NCI-H128 (cell line): ENCODE results near the gene NPNT.

Experiments used
- DNase-seq: peaks from one replicate; lab custom pipeline; 2025; ENCODE audit not compliant: unreplicated experiment; lab: John Stamatoyannopoulos, UW

The NPNT gene

GRCh38 chr4:105967058-105967658, 71.9 kb downstream of the NPNT start:
- DNase-seq = no peak

GRCh38 chr4:105969575-105969974, 74.3 kb downstream of the NPNT start:
- DNase-seq = no peak

GRCh38 chr4:105970371-105970770, 75.1 kb downstream of the NPNT start:
- DNase-seq = no peak

GRCh38 chr4:105971036-105971435, 75.8 kb downstream of the NPNT start:
- no peak for DNase-seq

GRCh38 chr4:105972946-105973621, 77.8 kb downstream of the NPNT start:
- DNase-seq = no peak

- no peak for DNase-seq
These were observed 81.6 kb downstream of the NPNT start for GRCh38 chr4:105976915-105977314.

- DNase-seq = no peak
These were observed 83.5 kb downstream of the NPNT start for GRCh38 chr4:105978684-105979296.

- DNase-seq = no peak
These were observed 84.2 kb downstream of the NPNT start for GRCh38 chr4:105979506-105979905.

- no peak for DNase-seq
These were observed 93.4 kb downstream of the NPNT start for GRCh38 chr4:105988671-105989070.

- DNase-seq = no peak
These were observed 94.4 kb downstream of the NPNT start for GRCh38 chr4:105989485-105990242.

- DNase-seq = no peak
These were observed 95.7 kb downstream of the NPNT start for GRCh38 chr4:105990933-105991332.

- no peak for DNase-seq
These were observed 96.5 kb downstream of the NPNT start for GRCh38 chr4:105991726-105992125.

- DNase-seq = no peak
These were observed 97.5 kb downstream of the NPNT start for GRCh38 chr4:105992641-105993305.

- DNase-seq = no peak
These were observed 98.8 kb downstream of the NPNT start for GRCh38 chr4:105994061-105994460.

GRCh38 chr4:105994841-105995501, 99.7 kb downstream of the NPNT start:
- DNase-seq = no peak

- no peak for DNase-seq
These were observed 101.6 kb downstream of the NPNT start for GRCh38 chr4:105996845-105997244.

- DNase-seq = no peak
These were observed 103.1 kb downstream of the NPNT start for GRCh38 chr4:105998171-105999063.

- no peak for DNase-seq
These were observed 107.7 kb downstream of the NPNT start for GRCh38 chr4:106002994-106003393.

GRCh38 chr4:106010761-106011160, 115.5 kb downstream of the NPNT start:
- no peak for DNase-seq

GRCh38 chr4:106011387-106011786, 116.1 kb downstream of the NPNT start:
- DNase-seq = no peak
